ENCODE data around the gene ZNF304.

The ZNF304 gene

DNA sequence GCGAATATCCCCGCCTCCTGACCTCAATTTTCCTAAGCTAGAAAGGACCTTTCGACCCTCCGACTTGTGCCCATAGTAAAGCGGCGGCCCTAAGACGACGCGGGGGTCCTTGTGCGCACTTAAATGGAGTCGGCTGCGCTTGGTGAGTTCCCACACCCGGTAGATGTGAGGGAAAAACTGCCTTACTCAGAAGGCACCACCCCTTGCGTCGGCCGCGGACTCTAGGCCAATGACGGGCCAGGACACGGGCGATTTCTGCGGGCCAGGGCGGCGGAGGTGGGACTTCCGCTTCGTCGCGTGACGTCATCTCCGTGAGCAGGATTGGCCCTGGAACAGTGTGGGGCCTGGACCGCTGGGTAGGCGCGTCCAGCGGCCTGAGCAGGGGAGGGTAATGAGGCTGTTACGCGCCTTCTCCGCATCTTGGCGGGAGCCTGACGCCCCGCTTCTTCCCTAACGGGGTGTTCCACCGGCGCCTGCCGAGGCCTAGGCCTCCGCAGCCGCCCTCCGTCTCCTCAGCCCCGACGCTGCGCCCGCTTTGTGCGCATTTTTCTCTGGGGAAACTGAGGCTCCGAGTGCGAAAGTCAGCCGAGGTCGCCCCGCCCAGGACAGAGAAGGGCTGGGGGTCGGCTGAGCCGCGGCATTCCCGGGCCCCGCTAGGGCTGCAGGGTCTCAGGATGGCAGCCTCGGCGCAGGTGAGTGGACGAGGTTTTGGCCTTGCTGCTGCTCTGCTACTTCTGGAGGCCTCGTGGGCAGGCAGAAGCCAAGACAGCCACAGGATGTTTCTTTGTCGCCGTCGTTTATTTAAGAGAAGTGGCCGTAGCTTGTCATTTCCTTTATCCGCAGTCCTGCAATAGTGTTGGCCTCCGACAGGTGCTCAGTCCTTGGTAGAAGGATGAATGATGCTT, 30.6 kb upstream of the ZNF304 start, which contains the start of gene ZNF543 (continued):
- TF ChIP-seq PBX3 (CRISPR knock-in tag; IDR thresholded peaks at IDR 0.05) = peak; percentile 88
- 0 out of 2 replicates have a peak, but pooled peaks have one; percentile 25 for TF ChIP-seq EGR2 (tag by site-specific recombination; IDR thresholded peaks at IDR 0.05; ENCODE audit: low read depth)
- peak; percentile 77 for TF ChIP-seq KLF8 (tag by site-specific recombination; IDR thresholded peaks at IDR 0.05)
- no peak for TF ChIP-seq ZNF404 (tag by site-specific recombination; IDR thresholded peaks at IDR 0.05)
- no peak for TF ChIP-seq ZNF202 (tag by site-specific recombination; IDR thresholded peaks at IDR 0.05; ENCODE audit: borderline replicate concordance)
- peak; percentile 42; the same call in 1 of the 2 replicates for TF ChIP-seq KLF1 (tag by site-specific recombination; IDR thresholded peaks at IDR 0.05)
- TF ChIP-seq ZNF560 (tag by site-specific recombination; IDR thresholded peaks at IDR 0.05; ENCODE audit: borderline replicate concordance) = no peak
- TF ChIP-seq ZNF521 (tag by site-specific recombination; IDR thresholded peaks at IDR 0.05) = no peak
- peak; percentile 61; the same call in 1 of the 2 replicates for TF ChIP-seq GLIS2 (tag by site-specific recombination; IDR thresholded peaks at IDR 0.05)
- TF ChIP-seq, protein P1, sequence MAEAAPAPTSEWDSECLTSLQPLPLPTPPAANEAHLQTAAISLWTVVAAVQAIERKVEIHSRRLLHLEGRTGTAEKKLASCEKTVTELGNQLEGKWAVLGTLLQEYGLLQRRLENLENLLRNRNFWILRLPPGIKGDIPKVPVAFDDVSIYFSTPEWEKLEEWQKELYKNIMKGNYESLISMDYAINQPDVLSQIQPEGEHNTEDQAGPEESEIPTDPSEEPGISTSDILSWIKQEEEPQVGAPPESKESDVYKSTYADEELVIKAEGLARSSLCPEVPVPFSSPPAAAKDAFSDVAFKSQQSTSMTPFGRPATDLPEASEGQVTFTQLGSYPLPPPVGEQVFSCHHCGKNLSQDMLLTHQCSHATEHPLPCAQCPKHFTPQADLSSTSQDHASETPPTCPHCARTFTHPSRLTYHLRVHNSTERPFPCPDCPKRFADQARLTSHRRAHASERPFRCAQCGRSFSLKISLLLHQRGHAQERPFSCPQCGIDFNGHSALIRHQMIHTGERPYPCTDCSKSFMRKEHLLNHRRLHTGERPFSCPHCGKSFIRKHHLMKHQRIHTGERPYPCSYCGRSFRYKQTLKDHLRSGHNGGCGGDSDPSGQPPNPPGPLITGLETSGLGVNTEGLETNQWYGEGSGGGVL (tag by site-specific recombination; IDR thresholded peaks at IDR 0.05) = no peak
- no peak for TF ChIP-seq ZNF138 (tag by site-specific recombination; IDR thresholded peaks at IDR 0.05; ENCODE audit: borderline replicate concordance)
- no peak for TF ChIP-seq ZFP37 (tag by site-specific recombination; IDR thresholded peaks at IDR 0.05)
- TF ChIP-seq, protein P2, sequence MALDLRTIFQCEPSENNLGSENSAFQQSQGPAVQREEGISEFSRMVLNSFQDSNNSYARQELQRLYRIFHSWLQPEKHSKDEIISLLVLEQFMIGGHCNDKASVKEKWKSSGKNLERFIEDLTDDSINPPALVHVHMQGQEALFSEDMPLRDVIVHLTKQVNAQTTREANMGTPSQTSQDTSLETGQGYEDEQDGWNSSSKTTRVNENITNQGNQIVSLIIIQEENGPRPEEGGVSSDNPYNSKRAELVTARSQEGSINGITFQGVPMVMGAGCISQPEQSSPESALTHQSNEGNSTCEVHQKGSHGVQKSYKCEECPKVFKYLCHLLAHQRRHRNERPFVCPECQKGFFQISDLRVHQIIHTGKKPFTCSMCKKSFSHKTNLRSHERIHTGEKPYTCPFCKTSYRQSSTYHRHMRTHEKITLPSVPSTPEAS (tag by site-specific recombination; IDR thresholded peaks at IDR 0.05) = no peak
- TF ChIP-seq ZNF664 (tag by site-specific recombination; IDR thresholded peaks at IDR 0.05) = no peak
- TF ChIP-seq ZNF626 (tag by site-specific recombination; IDR thresholded peaks at IDR 0.05) = no peak
- peak; percentile 95 for TF ChIP-seq ZBTB11 (tag by site-specific recombination; conservative IDR thresholded peaks at IDR 0.05; ENCODE audit: low read depth)

GRCh38 chr19:57321116-57321515, 30.0 kb upstream of the ZNF304 start:
- ChIA-PET POLR2A (interaction anchor here (0.9 to 1.9 kb wide), 2 partner anchors 30 to 31 kb away, joined by 3 to 9 read pairs; partner anchors contain the start of gene ZNF304), CTCF (interaction anchor here (1.0 kb wide), 1 partner anchor 33 kb away, joined by 3 read pairs; no protein-coding TSS in a partner anchor)
- Histone ChIP-seq H3K27ac (ENCODE audit: extremely low read depth, low read depth, low read length) (peak overlapping the region; percentile 89; the same call in 1 of the 2 replicates), H3K4me3 (ENCODE audit: low read depth, low read length) (peak overlapping the region; percentile 91), H3K4me1 (ENCODE audit: control insufficient read depth, insufficient read depth, low read length) (no peaks in the 10 kb centered on the region; the same call in 1 of the 2 replicates), H3K36me3 (ENCODE audit: control insufficient read depth in 2 of 2, insufficient read depth in 1 of 2, low read length in 2 of 2) (peaks cover 25 to 40% of the 10 kb centered on the region in 2 experiments), H3K9me3 (ENCODE audit: control insufficient read depth, insufficient read depth, low read depth, low read length) (no peaks in the 10 kb centered on the region)
- TF ChIP-seq ZNF202 (tag by site-specific recombination; IDR thresholded peaks at IDR 0.05; ENCODE audit: borderline replicate concordance) = no peak
- no peak for TF ChIP-seq ZBTB7A (tag by site-specific recombination; IDR thresholded peaks at IDR 0.05; ENCODE audit: low read depth)
- no peak for TF ChIP-seq ZNF2 (tag by site-specific recombination; IDR thresholded peaks at IDR 0.05)
- no peak for TF ChIP-seq PRDM1 (tag by site-specific recombination; IDR thresholded peaks at IDR 0.05)
- TF ChIP-seq, protein P3, sequence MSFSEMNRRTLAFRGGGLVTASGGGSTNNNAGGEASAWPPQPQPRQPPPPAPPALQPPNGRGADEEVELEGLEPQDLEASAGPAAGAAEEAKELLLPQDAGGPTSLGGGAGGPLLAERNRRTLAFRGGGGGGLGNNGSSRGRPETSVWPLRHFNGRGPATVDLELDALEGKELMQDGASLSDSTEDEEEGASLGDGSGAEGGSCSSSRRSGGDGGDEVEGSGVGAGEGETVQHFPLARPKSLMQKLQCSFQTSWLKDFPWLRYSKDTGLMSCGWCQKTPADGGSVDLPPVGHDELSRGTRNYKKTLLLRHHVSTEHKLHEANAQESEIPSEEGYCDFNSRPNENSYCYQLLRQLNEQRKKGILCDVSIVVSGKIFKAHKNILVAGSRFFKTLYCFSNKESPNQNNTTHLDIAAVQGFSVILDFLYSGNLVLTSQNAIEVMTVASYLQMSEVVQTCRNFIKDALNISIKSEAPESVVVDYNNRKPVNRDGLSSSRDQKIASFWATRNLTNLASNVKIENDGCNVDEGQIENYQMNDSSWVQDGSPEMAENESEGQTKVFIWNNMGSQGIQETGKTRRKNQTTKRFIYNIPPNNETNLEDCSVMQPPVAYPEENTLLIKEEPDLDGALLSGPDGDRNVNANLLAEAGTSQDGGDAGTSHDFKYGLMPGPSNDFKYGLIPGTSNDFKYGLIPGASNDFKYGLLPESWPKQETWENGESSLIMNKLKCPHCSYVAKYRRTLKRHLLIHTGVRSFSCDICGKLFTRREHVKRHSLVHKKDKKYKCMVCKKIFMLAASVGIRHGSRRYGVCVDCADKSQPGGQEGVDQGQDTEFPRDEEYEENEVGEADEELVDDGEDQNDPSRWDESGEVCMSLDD (tag by site-specific recombination; IDR thresholded peaks at IDR 0.05) = no peak
- TF ChIP-seq ZNF155 (tag by site-specific recombination; IDR thresholded peaks at IDR 0.05) = no peak
- TF ChIP-seq ZNF354C (tag by site-specific recombination; IDR thresholded peaks at IDR 0.05; ENCODE audit: borderline replicate concordance, low read depth) = no peak
